HG03565 (cell line): ENCODE measurements around the gene RSAD2.
A peak's percentile ranks its signal among the peaks of the same experiment; 100 is the strongest.

ENCODE experiments used
- ATAC-seq: cut with Tn5 transposase; IDR thresholded peaks from one replicate; pipeline ENCODE4 v1.9.1; 2021; ENCODE audit warnings: mild to moderate bottlenecking, moderate library complexity; ENCODE audit not compliant: unreplicated experiment

Gene RSAD2

DNA sequence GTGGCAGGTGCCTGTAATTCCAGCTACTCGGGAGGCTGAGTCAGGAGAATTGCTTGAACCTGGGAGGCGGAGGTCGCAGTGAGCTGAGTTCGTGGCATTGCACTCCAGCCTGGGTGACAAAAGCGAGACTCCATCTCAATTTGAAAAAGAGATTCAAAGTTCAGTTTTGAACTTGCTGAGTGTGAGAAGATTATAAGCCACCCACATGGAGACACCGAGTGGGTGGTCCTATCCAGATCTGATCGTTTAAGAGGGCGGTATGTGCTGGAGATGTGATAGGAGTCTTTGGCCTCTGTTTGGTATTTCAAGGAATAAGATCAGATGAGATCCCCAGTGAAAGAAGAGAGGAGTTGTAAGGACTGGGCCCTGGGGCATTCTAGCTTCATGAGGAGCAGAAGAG lies 65.3 kb downstream of the RSAD2 start:
- no peak for ATAC-seq

DNA sequence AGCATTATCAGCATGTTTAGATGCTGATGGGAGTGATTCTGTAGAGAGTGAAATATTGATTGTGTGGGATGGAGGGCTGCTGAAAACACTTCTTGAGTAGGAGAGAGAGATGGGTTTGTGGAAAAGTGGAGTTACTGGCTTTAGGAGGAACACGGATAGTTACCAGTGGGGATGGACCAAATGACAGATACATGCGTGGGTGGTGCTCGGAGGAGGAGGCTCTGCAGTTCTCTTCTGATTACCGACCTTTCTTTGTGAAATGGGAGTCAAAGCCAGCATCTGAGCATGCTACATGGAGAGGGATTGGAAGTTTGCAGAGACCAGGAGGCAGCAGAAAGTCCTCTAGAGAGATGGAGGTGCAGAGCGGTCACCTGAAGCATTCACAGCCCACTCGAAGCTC lies 65.9 kb downstream of the RSAD2 start:
- ATAC-seq, result no peak

DNA sequence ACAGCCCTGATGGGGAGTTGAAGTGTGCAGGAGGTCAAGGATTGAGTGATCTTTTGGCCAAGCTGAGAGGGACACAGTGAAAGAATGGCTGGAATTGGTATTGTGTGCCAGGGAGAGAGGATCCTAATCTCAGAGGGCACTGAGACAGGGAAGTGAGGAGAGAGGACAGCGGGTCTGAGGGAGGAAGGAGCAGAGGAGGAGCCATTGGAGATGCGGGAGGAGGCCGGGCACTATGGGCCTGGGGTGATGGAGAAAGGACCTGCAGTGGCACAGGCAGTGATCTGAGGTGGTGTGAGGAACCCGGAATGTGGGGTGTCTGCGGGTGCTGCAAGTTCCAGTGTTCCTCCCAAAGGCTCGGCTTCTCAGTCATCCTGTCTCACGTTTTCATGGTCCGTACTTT lies 66.4 kb downstream of the RSAD2 start:
- no peak for ATAC-seq

DNA sequence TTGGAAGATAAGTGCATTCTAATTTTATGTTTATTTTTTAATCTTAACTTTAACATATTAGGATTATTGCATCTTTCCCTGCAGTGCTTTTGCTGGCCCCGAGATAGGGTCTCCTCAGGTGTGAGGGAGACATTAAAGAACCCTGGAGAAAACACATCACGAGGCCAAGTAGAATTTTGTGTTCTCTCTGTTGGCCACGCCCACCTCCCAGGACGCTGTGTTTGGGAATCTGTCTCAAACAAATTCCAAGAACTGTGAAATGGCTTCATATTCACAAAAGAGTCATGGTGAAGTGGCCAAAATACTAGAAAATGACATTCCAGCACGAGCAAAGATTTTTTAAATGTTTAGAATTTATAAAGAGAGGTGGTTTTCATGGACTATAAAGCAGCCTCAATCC lies 67.0 kb downstream of the RSAD2 start:
- ATAC-seq, result no peak

DNA sequence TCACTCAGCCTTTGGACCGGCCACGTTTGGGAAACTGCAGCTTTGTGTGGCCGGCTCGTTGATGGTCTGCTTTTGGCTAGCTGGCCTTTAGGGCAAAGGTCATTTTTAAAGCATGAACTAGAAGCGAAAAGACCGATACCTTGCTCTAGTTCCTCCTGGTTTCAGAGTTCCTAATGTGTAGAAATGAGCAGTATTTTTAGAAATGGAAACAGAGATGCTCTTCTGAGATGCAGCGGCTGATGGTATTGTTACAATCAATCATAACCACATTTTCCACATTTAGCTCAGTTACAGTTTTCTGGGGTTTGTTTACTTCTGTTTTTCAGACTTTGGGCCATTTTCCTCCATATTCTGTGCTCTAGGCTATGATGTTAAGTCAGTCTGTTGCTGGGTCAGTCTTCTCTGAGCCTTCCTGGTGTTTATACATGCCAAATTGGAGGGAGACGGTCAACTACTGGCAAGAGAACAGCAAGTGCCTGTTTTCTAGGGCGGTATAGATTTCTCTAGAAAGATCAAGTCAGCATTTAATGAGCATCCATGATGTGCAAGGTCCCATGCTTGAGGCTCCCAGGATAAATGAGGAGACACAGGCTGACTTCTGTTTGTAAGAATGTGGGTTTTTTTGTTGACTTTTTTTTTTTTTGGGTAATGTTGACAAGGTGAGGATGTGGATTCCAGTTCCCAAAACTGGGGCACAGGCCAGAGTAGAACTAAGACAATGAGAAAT lies 67.7 kb downstream of the RSAD2 start:
- ATAC-seq, result peak; percentile 98

DNA sequence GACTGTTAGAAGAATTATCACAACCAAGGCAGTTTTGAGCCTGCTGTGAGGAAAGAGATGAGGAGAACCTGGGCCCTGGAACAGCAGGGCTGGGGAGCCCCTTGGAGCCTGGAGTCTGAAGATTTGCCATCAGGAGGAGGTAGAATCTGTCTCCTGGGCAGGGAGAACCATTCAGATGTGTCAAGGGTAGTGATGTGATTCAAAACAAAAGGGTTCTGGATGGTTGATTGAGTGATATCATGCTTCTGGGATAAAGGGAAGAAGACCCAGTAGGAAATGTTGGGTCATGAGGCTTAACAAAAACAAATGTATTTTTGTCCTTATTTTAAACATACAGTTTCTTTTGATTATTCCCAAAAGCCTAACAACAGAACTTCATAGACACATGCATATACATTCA lies 68.2 kb downstream of the RSAD2 start:
- ATAC-seq, result no peak

DNA sequence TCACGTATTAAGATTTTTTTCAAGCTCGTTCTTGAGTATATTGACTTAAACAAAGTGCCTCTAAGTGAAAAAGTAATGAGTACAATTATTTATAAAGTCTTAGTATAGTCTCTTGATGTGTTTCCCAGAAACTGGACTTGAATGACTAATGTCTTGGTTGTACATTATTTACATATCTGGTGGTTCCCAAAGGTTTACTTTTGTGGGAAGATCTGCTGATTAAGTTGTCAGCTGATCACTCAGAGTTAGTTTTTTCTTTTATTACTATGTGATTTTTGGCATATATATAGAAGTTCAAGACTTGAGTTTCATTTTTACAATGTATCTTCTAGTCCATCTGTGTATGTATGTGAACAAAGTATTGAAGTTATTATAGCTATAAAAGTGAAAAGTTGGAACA lies 69.1 kb downstream of the RSAD2 start:
- no peak for ATAC-seq
